T-helper 1 cell treated with Interleukin-12 subunit alpha and Interleukin-12 subunit beta and Interleukin-4 antibody, amounts not matched to agents 30 ng/mL and 1 ng/mL, for 36 hours (primary cell): Measurements from ENCODE around the gene RNMT. TPM values are rescaled to one million over a fixed set of nuclear protein-coding genes. Genes with fewer than 3 reads are reported as not detected.

Experiments
- intact Hi-C: fragments of 100-400 bp; cut with micrococcal nuclease; formaldehyde crosslinking; loops from one replicate; pipeline ENCODE4 v1.15.1; 2024
- total RNA-seq: library from RNA; stranded (reverse); gene quantifications from 2 replicates; pipeline ENCODE4 v1.2.3, GENCODE V29; 2022

RNMT gene
- total RNA-seq, 1 donor from 2014 or later: 38.4 TPM

GRCh38 chr18:13809531-13810255 lies 83.2 kb downstream of the RNMT start:
- intact Hi-C loops: loop anchor here (5.0 to 10.0 kb wide), 2 partner anchors 252 to 585 kb away; no protein-coding TSS in a partner anchor

GRCh38 chr18:13810950-13811485 lies 84.5 kb downstream of the RNMT start:
- intact Hi-C loops: loop anchor here (5.0 to 10.0 kb wide), 2 partner anchors 254 to 584 kb away; no protein-coding TSS in a partner anchor

GRCh38 chr18:13811993-13812392 lies 85.5 kb downstream of the RNMT start:
- intact Hi-C loops: loop anchor here (5.0 to 10.0 kb wide), 2 partner anchors 255 to 583 kb away; no protein-coding TSS in a partner anchor

- intact Hi-C loops: loop anchor here (1.0 to 10.0 kb wide), 3 partner anchors 256 to 581 kb away; no protein-coding TSS in a partner anchor
Measured at GRCh38 chr18:13813271-13813849, 86.9 kb downstream of the RNMT start.

Other genes starting within 250 kb of the RNMT start
- 17.2 and 21.7 TPM in 2 replicates for gene FAM210A, start 115 bp upstream of the RNMT start, total RNA-seq
- gene MC5R, start 97.5 kb downstream of the RNMT start, total RNA-seq: 0.15 TPM in 1 of 2 replicates, not detected in the other
- gene MC2R, start 188.9 kb downstream of the RNMT start, total RNA-seq: not detected in 2 replicates